DND-41 (cell line): ENCODE measurements around the gene TRRAP.

Source experiments
- EZH2 ChIP-seq: IDR thresholded peaks from 3 replicates; pipeline ENCODE4 v1.6.1; 2012; ENCODE audit warnings: borderline replicate concordance, low read depth, mild to moderate bottlenecking, moderate library complexity, low read length, inconsistent platforms; ENCODE audit not compliant: severe bottlenecking
- TF ChIP-seq, protein P1 (sequence below): IDR thresholded peaks from 2 replicates; pipeline ENCODE4 v1.5.1; 2012; ENCODE audit warnings: borderline replicate concordance, low read length, moderate library complexity, mild to moderate bottlenecking; ENCODE audit not compliant: poor library complexity, severe bottlenecking; ENCODE audit errors: extremely low read depth

DNA sequence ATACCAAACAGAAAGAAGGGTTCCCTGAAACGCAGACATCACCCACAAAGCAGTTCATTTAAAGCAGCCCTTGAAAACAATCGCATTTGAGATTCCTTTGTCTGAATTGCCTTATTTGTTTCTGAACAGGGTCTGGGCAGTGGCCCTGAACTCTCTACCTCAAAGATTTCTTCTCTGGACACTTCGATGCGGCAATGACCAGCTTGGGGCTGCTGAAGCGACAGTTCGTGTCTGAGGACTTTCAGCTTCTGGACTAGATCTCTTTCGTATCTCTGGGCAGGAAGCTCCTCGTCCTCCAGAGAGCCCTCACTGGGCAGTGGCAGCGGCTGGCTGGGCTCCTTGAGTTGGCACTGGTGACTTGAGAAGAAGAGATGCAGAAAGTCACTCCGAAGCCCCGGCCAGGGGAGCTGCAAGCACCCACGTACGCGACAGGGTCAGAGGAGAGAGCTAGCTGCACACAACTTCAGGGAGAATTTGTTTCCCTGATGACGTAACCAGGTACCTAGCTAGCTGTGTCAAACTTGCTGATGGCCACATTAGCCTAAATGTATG, 169.3 kb downstream of the TRRAP start:
- TF ChIP-seq, protein P1, sequence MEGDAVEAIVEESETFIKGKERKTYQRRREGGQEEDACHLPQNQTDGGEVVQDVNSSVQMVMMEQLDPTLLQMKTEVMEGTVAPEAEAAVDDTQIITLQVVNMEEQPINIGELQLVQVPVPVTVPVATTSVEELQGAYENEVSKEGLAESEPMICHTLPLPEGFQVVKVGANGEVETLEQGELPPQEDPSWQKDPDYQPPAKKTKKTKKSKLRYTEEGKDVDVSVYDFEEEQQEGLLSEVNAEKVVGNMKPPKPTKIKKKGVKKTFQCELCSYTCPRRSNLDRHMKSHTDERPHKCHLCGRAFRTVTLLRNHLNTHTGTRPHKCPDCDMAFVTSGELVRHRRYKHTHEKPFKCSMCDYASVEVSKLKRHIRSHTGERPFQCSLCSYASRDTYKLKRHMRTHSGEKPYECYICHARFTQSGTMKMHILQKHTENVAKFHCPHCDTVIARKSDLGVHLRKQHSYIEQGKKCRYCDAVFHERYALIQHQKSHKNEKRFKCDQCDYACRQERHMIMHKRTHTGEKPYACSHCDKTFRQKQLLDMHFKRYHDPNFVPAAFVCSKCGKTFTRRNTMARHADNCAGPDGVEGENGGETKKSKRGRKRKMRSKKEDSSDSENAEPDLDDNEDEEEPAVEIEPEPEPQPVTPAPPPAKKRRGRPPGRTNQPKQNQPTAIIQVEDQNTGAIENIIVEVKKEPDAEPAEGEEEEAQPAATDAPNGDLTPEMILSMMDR: no peak
- no peak for TF ChIP-seq EZH2
